Parathyroid adenoma (tissue), 2 donors: Measurements from ENCODE around the gene SOX8.

ENCODE experiments used
- H2AFZ ChIP-seq: fragments of 300-600 bp; sonication (generic); one replicate; pipeline ENCODE4 v1.7.0; 2017; ENCODE audit warnings: antibody characterized with exemption, mild to moderate bottlenecking
- H3K27ac ChIP-seq: fragments of 300-600 bp; sonication (generic); one replicate; pipeline ENCODE4 v1.7.0; 2017
- H3K27me3 ChIP-seq: fragments of 300-600 bp; sonication (generic); one replicate; pipeline ENCODE4 v1.7.0; 2017; ENCODE audit warnings: low read length; ENCODE audit not compliant: control insufficient read depth, insufficient read depth
- H3K36me3 ChIP-seq: fragments of 300-600 bp; sonication (generic); one replicate; pipeline ENCODE4 v1.7.0; 2017; ENCODE audit warnings: low read length; ENCODE audit not compliant: control insufficient read depth, insufficient read depth
- H3K4me1 ChIP-seq: fragments of 300-600 bp; sonication (generic); one replicate; pipeline ENCODE4 v1.7.0; 2017; ENCODE audit warnings: control low read depth
- H3K4me2 ChIP-seq: fragments of 300-600 bp; sonication (generic); one replicate; pipeline ENCODE4 v1.7.0; 2017; ENCODE audit warnings: low read length
- H3K4me3 ChIP-seq: fragments of 300-600 bp; sonication (generic); one replicate; pipeline ENCODE4 v1.7.0; 2017; ENCODE audit warnings: low read depth, low read length
- H3K79me2 ChIP-seq: fragments of 300-600 bp; sonication (generic); one replicate; pipeline ENCODE4 v1.7.0; 2017; ENCODE audit warnings: control low read depth
- H3K9ac ChIP-seq: fragments of 300-600 bp; sonication (generic); one replicate; pipeline ENCODE4 v1.7.0; 2017; ENCODE audit warnings: mild to moderate bottlenecking
- H3K9me3 ChIP-seq: fragments of 300-600 bp; sonication (generic); one replicate; pipeline ENCODE4 v1.7.0; 2017; ENCODE audit warnings: low read length; ENCODE audit not compliant: control insufficient read depth
- TF ChIP-seq, protein P1 (sequence below): fragments of 300-600 bp; sonication (generic); IDR thresholded peaks from one replicate; pipeline ENCODE4 v1.7.0; 2017; ENCODE audit warnings: antibody characterized with exemption, mild to moderate bottlenecking
- donor health status: primary hyperparathyroidism.

The SOX8 gene

DNA sequence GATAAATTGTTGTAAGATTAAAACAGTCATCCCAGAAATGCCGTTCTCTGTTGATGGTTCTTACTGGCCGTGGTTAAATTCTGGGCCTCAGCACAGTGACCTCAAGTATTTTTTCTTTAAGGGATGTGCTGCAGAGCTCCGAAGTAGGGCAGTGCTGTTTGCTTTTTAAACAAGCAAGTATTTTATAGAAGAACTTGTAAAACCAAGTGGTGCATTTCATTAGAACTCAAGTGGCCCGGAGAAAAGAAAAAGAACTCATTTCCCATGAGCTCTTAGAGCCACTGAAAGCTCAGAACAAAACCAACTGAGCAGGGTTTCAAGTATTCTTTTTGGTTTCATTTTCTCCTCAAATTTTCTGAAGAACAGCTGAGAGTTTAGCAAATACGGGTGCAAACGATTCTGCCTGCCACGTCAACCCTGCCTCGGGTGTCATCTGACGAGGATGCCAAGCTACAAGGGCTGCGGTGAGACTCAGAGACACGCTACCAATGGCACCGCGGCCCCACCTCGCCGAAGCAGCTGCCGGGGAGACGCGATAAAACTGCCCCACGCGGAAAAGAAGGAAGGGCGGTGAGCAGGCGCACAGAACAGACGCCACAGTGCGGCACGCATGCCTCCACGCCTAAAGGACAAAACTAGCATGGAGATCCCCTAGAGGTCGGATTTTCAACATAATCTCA, 17.1 kb upstream of the SOX8 start:
- TF ChIP-seq, protein P1, sequence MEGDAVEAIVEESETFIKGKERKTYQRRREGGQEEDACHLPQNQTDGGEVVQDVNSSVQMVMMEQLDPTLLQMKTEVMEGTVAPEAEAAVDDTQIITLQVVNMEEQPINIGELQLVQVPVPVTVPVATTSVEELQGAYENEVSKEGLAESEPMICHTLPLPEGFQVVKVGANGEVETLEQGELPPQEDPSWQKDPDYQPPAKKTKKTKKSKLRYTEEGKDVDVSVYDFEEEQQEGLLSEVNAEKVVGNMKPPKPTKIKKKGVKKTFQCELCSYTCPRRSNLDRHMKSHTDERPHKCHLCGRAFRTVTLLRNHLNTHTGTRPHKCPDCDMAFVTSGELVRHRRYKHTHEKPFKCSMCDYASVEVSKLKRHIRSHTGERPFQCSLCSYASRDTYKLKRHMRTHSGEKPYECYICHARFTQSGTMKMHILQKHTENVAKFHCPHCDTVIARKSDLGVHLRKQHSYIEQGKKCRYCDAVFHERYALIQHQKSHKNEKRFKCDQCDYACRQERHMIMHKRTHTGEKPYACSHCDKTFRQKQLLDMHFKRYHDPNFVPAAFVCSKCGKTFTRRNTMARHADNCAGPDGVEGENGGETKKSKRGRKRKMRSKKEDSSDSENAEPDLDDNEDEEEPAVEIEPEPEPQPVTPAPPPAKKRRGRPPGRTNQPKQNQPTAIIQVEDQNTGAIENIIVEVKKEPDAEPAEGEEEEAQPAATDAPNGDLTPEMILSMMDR = no peak
- Histone ChIP-seq H3K4me2 (no peak overlapping the region), H3K27me3 (no peaks in the 10 kb centered on the region), H3K79me2 (peaks cover 11% of the 10 kb centered on the region), H3K9me3 (no peaks in the 10 kb centered on the region), H3K4me3 (no peak overlapping the region), H2AFZ (no peak overlapping the region), H3K4me1 (peaks cover 2% of the 10 kb centered on the region), H3K9ac (no peak overlapping the region), H3K36me3 (no peaks in the 10 kb centered on the region), H3K27ac (no peak overlapping the region)

- H3K36me3 ChIP-seq = no peaks in the 10 kb centered on the region
- H3K4me2 ChIP-seq = no peak overlapping the region
- TF ChIP-seq, protein P1 = no peak
- no peak overlapping the region for H3K4me3 ChIP-seq
- H3K9ac ChIP-seq = no peak overlapping the region
- no peaks in the 10 kb centered on the region for H3K27me3 ChIP-seq
- H3K27ac ChIP-seq = no peak overlapping the region
- no peaks in the 10 kb centered on the region for H3K9me3 ChIP-seq
- peaks cover 11% of the 10 kb centered on the region for H3K79me2 ChIP-seq
- no peak overlapping the region for H2AFZ ChIP-seq
- peaks cover 7% of the 10 kb centered on the region for H3K4me1 ChIP-seq
Measured at GRCh38 chr16:965036-965395, 16.6 kb upstream of the SOX8 start.

DNA sequence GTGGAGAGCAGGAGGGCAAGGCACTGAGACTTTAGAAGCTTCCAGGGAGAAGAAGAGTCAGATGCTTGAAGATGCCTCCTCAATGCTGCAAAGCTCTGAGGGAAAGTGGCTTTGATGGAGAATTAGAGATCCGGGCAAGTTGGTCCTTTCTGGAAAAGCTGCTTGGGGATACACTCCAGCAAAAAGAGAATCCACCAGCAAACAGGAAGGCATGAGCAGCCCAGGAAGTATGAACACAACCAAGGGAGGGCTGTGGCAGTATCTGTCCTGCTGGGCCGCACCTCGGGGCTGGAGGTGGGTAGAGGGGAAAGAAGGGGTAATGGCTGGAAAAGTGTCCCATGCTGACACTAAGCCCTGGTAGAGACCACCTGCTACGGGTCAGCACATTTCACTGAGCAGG, 16.1 kb upstream of the SOX8 start:
- peaks cover 8% of the 10 kb centered on the region for H3K4me1 ChIP-seq
- peaks cover 11% of the 10 kb centered on the region for H3K79me2 ChIP-seq
- TF ChIP-seq, protein P1 = no peak
- no peak overlapping the region for H2AFZ ChIP-seq
- H3K9me3 ChIP-seq = no peaks in the 10 kb centered on the region
- H3K9ac ChIP-seq = no peak overlapping the region
- no peaks in the 10 kb centered on the region for H3K27me3 ChIP-seq
- H3K27ac ChIP-seq = no peak overlapping the region
- H3K36me3 ChIP-seq = no peaks in the 10 kb centered on the region
- H3K4me3 ChIP-seq = no peak overlapping the region
- H3K4me2 ChIP-seq = no peak overlapping the region

DNA sequence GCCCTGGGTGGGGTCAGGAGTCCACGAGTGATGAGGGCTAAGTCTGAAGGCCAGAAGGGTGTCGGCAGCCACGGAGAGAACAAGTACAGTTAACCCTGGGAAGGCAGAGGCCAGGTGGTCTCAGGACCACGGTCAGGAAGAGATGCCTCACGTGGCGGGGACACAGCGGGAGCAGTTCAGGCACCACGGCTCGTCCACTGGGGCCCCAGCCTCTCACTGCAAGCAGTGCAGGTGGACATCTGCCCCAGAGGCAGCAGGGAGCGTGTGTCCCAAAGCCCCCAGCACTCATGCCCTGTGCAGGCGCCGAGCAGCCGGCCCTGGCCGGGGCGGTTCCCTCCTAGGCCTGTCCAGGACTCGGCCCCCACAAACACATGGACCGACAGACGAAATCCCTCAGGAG, 15.5 kb upstream of the SOX8 start:
- H3K4me3 ChIP-seq = no peak overlapping the region
- TF ChIP-seq, protein P1 = no peak

GRCh38 chr16:966505-966904, 15.1 kb upstream of the SOX8 start:
- Histone ChIP-seq H3K27ac (no peak overlapping the region), H3K36me3 (no peaks in the 10 kb centered on the region), H3K4me2 (no peak overlapping the region), H3K4me1 (peaks cover 8% of the 10 kb centered on the region), H3K4me3 (no peak overlapping the region), H3K79me2 (peaks cover 11% of the 10 kb centered on the region), H2AFZ (no peak overlapping the region), H3K9me3 (no peaks in the 10 kb centered on the region), H3K27me3 (no peaks in the 10 kb centered on the region), H3K9ac (no peak overlapping the region)
- TF ChIP-seq, protein P1 = no peak

More for the DNA sequence above, 15.5 kb upstream of the SOX8 start:
- Histone ChIP-seq H2AFZ (no peak overlapping the region), H3K79me2 (peaks cover 11% of the 10 kb centered on the region), H3K9ac (no peak overlapping the region), H3K27me3 (no peaks in the 10 kb centered on the region), H3K27ac (no peak overlapping the region), H3K9me3 (no peaks in the 10 kb centered on the region), H3K4me2 (no peak overlapping the region), H3K36me3 (no peaks in the 10 kb centered on the region), H3K4me1 (peaks cover 8% of the 10 kb centered on the region)
